NCI-H2171 treated with DMSO at 0.1 percent for 48 hours (cell line): ENCODE measurements around the gene DAP3.

Experiments used
- DNase-seq: peaks from one replicate; lab custom pipeline; 2025; lab: John Stamatoyannopoulos, UW

The DAP3 gene

DNA sequence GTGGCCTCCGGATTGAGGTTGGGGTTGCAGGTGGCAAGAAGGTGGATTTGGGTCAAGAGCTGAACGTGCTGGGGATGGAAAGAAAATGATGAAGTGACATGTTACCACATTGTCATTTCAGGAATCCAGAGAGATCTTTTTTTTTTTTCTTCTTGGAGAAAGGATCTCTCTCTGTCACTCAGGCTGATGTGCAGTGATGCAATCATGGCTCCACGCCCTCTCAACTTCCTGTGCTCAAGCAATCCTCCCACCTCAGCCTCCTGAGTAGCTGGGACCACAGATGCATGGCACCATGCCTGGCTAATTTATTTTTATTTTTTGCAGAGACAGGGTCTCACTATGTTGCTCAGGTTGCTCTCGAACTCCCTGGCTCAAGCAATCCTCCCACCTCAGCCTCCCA lies 87.5 kb downstream of the DAP3 start:
- DNase-seq, result no peak

- DNase-seq, result no peak
These were observed 88.7 kb downstream of the DAP3 start for GRCh38 chr1:155777582-155777981.
